Thyroid gland (tissue), 4 donors: Measurements from ENCODE around the gene PNPLA1.

Source experiments
- POLR2A ChIP-seq, 2 donors: fragments of 450-650 bp; IDR thresholded peaks; one replicate each; pipeline ENCODE4 v1.6.1; 2017; ENCODE audit warnings: antibody characterized with exemption in 2 of 2, mild to moderate bottlenecking in 2 of 2, moderate library complexity in 1 of 2
- TF ChIP-seq, protein P1 (sequence below), 6 experiments: fragments of 200-600 bp in 3 of 6; fragments of 450-650 bp in 3 of 6; sonication (generic) in 3 of 6; IDR thresholded peaks; one replicate each; pipeline ENCODE4 v1.5.1; 2016 to 2019; ENCODE audit warnings: antibody characterized with exemption in 6 of 6, mild to moderate bottlenecking in 2 of 6, inconsistent platforms in 1 of 6, moderate library complexity in 1 of 6

DNA sequence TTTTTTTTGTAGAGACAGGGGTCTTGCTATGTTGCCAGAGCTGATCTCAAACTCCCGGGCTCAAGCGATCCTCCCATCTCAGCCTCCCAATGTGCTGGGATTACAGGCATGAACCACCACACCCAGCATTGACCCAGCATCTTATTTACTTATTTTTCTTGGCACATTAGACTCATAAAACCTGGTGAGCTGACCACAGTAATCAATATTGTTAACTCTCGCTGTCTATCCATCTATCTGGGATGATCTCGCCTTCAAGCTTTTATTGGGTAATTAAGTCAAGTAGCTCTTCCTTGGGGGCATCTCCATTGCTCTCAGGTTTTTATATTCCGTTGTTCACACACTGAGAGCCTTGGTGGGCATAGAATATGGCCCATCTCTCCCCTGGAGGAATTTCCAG is 17.0 kb downstream of the PNPLA1 start:
- TF ChIP-seq POLR2A (IDR thresholded peaks at IDR 0.05) = no peak
- TF ChIP-seq, protein P1, sequence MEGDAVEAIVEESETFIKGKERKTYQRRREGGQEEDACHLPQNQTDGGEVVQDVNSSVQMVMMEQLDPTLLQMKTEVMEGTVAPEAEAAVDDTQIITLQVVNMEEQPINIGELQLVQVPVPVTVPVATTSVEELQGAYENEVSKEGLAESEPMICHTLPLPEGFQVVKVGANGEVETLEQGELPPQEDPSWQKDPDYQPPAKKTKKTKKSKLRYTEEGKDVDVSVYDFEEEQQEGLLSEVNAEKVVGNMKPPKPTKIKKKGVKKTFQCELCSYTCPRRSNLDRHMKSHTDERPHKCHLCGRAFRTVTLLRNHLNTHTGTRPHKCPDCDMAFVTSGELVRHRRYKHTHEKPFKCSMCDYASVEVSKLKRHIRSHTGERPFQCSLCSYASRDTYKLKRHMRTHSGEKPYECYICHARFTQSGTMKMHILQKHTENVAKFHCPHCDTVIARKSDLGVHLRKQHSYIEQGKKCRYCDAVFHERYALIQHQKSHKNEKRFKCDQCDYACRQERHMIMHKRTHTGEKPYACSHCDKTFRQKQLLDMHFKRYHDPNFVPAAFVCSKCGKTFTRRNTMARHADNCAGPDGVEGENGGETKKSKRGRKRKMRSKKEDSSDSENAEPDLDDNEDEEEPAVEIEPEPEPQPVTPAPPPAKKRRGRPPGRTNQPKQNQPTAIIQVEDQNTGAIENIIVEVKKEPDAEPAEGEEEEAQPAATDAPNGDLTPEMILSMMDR (IDR thresholded peaks at IDR 0.05) = no peak
